ENCODE data around the gene SEMG1. TPM values are rescaled to one million over a fixed set of nuclear protein-coding genes. Genes with fewer than 3 reads are reported as not detected.

SEMG1 gene
- total RNA-seq, 1 donor from 2014 or later = not detected

DNA sequence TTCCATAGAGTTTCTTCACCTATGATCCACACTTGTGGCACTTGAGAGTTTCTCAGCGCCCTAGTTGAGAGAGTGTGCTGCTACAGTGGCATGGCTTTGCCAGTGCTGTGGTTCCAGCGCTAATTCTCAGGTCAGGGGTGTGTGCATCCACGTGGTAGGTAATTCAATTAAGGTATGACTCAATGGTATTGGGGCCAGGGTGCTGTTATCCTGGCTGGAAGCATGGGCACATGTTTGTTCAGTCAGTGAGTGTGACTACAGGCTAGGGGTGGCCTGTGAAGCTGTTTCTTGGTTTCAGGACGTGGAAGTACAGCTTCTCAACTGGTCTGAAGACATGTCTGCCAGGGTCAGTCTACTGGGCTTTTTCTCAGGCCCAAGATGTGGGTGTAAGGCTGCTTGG, 11.3 kb downstream of the SEMG1 start:
- intact Hi-C loops (cut with DNase I) = no loop called here
- ATAC-seq (ENCODE audit: poor library complexity) = no peak
- no peak for DNase-seq

DNA sequence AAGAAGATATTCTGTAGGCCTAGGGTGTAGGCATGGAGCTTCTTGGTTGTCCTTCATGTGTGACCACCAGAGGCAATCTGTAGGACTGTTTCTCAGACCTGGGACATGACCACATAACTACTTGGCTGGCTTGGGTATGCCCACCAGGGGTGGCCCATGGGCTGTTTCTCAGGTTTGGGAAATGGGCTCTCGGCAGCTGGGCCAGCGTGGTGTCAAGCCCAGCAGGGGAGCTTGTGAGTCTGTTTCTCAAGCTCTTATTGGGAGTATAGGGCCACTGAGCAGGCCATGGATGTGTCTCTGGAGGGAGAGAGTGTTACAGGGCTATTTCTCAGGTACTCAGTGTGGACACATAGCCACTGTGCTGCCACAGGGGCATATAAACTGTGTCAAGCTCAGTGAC, 11.8 kb downstream of the SEMG1 start:
- intact Hi-C loops (cut with DNase I) = no loop called here
- no peak for ATAC-seq (ENCODE audit: poor library complexity)
- DNase-seq = no peak

DNA sequence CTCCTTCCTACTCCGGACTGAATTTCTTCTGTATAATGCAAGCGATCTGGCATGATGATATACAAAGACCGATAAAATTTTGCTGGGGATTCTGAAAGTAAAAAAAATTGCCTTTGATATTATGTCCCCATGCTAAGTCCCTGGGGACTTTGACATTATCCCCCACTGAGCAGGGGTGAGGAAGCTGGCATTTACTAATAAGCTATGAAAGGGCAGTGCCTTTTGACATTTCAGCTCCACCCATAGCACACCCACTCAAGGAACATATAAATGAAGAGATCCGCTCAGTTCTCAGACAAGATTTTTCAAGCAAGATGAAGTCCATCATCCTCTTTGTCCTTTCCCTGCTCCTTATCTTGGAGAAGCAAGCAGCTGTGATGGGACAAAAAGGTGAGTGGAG, 14.2 kb downstream of the SEMG1 start, which contains the start of gene SEMG2:
TSS of gene SEMG2 (plus strand) at position 298 of the 400 bp plus-strand sequence. CDS start at position 315, 17 bp downstream.
- intact Hi-C loops (cut with DNase I) = no loop called here
- no peak for DNase-seq
- no peak for ATAC-seq (ENCODE audit: poor library complexity)

DNA sequence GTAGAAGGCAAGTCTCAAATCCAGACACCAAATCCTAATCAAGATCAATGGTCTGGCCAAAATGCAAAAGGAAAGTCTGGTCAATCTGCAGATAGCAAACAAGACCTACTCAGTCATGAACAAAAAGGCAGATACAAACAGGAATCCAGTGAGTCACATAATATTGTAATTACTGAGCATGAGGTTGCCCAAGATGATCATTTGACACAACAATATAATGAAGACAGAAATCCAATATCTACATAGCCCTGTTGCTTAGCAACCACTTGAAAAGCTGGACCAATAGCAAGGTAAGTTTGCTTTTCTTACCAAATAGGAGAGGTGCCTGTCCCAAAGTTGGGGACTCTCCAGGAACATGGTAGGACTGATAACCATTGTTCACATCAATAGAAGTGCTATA, 16.3 kb downstream of the SEMG1 start:
- intact Hi-C loops (cut with DNase I) = no loop called here
- no peak for DNase-seq
- no peak for ATAC-seq (ENCODE audit: poor library complexity)

DNA sequence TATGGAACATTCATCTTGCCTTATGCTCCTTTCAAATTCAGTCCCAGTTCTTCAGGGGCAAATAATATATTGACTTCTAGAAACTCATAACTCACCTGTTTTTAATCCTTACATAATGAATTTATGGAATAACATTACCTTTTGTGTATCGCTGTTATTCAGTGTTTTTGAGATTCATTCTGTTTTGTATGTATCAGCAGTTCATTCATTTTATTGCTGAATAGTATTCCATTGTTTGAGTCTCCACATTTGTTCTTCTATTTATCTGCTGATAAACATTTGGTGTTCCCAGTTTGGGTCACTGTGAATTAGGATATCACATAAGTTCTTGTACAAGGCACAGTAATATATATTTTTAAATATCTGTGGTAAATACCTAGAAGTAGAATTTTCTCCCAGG, 19.5 kb downstream of the SEMG1 start:
- intact Hi-C loops (cut with DNase I) = no loop called here
- ATAC-seq (ENCODE audit: poor library complexity) (no peak), DNase-seq (no peak)

DNA sequence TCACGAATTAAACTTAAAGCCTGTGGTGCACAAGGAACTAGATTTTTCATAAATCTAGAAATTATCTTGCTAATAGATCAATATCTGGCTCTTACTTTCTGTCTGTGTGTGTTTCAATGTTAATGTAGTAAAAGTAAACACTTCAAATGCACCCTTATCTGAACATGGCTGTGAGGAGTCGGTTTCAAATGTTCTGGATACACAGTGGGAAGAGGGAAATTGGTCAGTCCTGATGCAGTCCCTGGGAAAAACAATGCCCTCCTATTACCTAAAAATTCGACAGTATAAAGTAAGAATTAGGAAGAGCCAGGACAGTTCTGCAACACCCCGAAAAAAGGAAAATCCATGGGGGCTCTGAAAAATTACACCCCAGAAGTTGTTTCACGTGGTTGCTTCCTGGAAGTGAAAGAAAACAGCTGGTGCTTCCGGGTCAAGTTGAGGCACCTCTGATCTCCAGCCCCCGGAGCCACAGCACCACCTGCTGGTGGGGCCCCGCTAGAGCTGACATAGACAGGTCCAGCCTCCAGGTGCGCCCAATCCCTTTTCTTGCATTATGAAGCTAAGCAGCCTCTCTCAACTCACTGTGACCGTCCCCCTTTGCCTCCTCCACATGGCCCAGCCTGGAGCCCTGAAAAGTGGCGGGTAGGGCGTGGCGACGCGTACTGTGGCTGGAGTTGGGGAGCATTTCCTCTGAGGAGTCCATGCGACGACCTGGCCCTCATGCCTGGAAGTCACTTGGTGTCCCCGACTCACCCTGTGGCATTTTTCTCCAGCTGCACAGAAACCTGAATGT, 22.6 kb downstream of the SEMG1 start:
- no peak for ATAC-seq (ENCODE audit: poor library complexity)
- peak; percentile 47 for DNase-seq
- intact Hi-C loops (cut with DNase I) = no loop called here

DNA sequence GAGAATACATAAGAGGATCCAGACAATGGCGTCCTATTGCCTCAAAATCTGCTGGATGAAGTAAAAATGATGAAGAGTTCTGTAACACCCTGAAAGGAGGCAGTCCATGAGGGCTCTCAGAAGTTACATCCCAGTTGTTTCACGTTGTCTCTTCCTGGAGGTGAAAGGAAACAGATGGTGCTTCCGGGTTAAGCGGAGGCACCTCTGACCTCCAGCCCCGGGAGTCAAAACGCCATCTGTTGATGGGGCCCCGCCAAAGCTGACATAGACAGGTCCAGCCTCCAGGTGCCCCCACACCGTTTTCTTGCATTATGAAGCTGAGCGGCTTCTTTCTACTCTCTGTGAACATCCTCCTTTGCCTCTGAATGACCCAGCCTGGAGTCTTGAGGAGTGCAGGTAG, 23.8 kb downstream of the SEMG1 start:
- intact Hi-C loops (cut with DNase I) = no loop called here
- ATAC-seq (ENCODE audit: poor library complexity) (no peak), DNase-seq (no peak)

DNA sequence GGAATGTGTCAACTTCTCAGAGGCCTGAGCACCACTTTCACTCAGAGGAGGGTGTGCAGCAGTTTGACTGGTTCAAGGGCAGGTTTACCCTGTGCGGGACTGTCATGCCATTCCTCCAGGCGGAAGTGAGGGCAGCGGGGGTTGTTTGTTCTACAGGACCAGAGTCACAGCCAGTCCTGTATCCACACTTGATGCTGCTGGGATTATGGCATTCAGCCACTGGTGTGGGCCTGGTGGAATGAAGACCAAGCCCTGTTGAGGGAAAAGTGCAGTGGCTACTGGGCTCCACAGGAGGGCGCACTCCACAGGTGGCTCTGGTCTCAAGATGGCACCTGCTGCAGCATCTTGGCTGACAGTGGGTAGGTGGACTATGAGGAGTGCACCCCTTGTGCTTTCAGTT, 29.2 kb downstream of the SEMG1 start:
- intact Hi-C loops (cut with DNase I) = no loop called here
- ATAC-seq (ENCODE audit: poor library complexity) = no peak
- no peak for DNase-seq

DNA sequence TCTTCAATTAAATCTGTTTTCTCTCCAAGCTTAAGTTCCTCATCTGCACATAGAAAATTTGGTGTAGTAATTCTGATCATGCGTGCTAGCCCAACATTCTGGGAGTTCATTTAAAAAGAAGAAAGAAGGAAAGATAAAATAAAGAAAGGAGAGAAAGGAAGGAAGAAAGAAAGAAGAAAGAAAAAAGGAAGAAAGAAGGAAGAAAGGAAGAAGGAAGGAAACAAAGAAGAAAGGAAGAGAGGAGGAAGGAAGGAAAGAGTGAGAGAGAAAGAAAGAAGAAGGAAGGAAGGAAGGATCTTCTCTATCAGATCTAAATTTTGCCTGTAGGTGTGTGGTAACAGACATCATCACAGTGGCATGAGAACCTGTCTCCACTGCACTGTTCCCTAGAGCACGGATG, 31.3 kb downstream of the SEMG1 start:
- intact Hi-C loops (cut with DNase I) = no loop called here
- DNase-seq (no peak), ATAC-seq (ENCODE audit: poor library complexity) (no peak)

DNA sequence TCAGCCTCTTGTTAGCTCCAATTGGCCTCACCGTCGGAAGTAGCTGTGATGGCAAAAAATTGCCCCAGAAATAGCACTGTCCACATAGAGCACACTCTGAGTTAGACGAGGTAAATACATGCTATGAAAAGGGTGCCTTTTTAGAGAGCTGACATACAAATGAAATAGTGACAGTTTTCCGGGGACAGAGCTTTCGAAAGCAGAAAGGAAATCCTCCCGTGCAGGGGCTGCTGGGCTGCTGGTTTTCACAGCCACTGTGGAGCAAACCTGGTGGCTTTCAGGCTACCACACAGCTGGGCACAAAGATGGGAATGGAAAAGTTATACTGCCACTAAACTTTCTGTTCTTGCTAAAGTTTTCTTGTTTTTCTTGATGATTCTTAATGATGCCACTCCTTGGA, 39.3 kb downstream of the SEMG1 start:
- ATAC-seq (ENCODE audit: poor library complexity) = no peak
- no peak for DNase-seq
- intact Hi-C loops (cut with DNase I) = no loop called here

DNA sequence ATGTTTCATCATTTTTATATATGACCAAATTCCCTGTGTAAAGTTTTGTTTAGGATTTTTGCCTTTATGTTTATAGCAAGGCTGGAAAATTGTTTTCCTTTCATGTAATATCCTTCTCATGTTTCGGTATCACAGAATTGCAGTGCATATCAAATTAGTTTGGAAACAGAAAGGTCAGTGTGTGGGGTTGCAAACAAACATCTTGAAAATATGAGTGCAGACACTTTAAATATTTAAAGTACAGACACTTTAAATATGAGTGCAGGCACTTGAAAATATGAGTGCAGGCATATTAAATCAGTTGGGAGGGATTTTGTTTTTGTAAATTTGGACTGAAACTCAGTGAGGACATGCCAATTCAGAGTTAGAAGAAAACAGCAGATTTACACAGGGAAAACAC, 41.0 kb downstream of the SEMG1 start:
- intact Hi-C loops (cut with DNase I) = no loop called here
- no peak for DNase-seq
- no peak for ATAC-seq (ENCODE audit: poor library complexity)

DNA sequence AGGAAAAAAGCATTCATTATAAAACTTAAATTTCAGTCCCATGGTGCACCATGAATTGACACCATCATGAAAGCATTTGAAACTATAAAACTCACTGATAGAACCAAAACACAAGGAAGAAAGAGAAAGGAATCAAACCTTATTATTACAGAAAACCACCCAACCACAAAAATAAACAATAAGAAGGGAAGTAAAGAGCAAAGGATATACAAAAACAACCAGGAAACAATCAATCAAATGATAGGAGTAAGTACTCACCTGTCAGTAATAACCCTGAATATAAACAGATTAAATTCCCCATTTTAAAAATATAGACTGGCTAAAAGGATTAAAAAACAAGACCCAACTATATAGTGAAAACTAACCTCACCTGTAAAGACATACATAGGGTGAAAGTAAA, 41.8 kb downstream of the SEMG1 start:
- no peak for ATAC-seq (ENCODE audit: poor library complexity)
- intact Hi-C loops (cut with DNase I) = no loop called here
- no peak for DNase-seq

DNA sequence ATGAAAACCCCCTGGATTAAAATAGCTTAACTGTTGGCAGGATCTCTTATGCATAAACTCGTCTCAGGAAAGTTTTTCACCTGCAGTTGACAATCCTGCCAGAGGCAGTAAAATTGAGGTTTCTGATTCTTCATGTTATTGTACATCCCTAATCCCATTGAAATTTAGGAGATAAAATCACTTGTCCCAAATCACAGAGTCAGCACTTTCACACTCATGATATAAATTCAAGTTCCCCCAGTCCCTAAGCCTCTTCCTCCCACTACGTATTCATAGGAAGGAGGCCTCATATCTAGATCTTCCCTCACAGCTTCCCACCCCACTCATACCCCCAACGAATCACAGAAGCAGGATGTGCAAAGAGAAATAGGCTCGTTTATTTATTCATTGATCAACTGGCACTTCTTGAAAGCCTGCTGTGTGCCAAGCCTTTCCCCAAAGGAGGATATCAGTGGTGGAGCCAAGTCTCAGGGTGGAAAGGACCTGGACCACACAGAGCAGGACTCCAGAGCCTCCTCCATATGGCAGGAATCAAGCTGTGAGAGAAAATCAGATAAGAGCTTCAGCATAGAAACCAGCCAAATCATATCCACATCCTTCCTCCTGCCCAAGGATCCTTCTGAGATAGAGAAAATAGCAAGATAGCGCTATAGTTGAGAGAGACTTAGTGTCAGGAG, 45.2 kb downstream of the SEMG1 start:
- ATAC-seq (ENCODE audit: poor library complexity) (no peak), DNase-seq (no peak)
- intact Hi-C loops (cut with DNase I) = no loop called here

DNA sequence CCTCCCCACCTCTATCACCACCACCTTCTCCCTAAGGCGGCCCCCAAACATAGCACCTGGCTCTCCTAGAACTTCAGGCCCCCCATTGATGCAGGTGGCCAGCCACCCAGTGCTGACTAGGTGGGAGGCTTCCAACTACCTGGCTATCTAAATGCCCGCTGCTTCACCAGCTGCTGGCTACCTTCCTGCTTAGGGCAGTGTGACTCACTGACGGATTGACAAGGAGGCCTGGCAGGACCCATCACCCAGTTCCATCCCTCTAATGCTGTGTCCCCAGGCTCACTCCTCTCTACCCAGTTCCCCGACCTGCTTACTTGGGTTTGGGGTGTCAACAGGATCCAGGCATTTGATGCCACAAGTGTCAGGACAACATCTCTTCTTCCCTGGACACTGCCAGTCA, 46.4 kb downstream of the SEMG1 start:
- intact Hi-C loops (cut with DNase I) = no loop called here
- DNase-seq = no peak
- ATAC-seq (ENCODE audit: poor library complexity) = no peak

DNA sequence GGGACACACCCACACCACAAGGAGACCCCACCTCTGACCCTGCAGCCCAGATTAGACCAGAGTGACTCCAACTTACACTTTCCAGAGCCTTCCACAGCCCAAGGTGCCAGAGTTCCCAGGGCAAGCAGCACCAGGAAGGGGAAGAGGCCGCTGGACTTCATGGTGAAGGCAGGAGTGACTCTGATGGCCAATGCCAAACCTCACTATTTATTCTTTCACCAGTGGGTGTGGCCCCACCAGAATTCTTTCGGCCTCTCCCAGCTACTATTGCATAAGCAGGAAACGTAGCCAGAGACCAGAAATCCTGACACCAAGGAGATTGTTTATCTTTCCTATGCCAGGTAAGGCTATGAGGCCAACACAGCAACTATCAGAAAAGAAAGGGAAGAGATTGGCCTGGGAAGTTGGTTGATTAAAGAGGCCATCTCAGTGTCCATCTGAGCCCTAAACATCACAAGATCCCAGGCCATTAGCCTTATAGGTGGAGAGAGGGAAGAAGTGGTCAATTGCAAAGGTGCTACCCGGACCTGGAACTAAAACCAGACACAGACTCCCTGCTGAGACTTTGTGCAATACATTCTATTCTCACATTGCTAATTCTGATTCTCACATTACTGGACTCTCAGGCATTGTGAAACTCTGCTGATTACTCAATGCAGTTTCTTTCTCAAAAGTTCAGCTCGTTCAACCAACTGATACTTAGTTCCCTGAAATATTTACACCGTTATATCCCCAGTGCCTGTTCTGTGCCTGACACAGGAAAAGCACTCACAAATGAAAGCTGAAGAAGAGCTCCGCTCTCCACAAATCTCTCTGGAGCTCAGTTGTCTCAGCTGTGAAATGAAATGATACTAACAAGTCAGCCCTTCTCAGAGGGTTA, 47.8 kb downstream of the SEMG1 start, which contains the start of gene SLPI:
TSS of gene SLPI (minus strand) at position 182 of the 880 bp plus-strand sequence. CDS start at position 161, 21 bp downstream.
- DNase-seq = no peak
- peak; percentile 53 for ATAC-seq (ENCODE audit: poor library complexity)
- intact Hi-C loops (cut with DNase I) = no loop called here

DNA sequence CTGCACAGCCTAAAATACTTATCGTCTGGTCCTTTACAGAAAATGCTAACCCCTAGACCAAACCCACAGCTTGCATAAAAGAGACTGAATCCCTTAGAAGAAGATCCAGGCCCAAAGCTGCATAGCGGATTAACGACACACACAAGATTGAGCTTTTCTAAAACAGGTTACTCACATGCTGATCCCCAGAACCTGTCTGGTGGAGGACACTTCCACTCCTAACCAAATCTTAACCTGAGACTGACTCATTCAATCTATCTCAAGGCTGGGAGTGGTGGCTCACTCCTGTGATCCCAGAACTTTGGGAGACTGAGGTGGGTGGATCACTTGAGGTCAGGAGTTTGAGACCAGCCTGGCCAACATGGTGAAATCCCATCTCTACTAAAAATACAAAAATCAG, 50.3 kb downstream of the SEMG1 start:
- no peak for DNase-seq
- no peak for ATAC-seq (ENCODE audit: poor library complexity)
- intact Hi-C loops (cut with DNase I) = no loop called here

DNA sequence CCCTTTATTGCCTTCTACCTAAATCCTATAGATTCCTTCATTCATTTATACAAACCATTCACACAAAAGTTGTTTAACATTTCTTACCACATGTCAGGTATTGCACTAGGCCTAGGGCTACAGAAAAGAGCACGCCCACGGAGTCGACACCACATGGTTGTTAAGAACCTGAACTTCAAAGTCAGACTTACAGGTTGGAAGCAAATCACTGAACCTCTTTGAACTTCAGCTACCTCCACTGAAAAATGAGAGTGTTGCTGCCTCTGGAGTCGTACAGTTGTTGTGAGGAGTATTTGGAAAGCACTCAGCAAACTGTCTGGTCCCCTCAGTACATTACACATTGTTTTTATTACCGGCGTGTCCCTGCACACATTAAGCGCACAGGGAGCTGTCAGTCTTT, 50.9 kb downstream of the SEMG1 start:
- intact Hi-C loops (cut with DNase I) = no loop called here
- no peak for ATAC-seq (ENCODE audit: poor library complexity)
- no peak for DNase-seq

DNA sequence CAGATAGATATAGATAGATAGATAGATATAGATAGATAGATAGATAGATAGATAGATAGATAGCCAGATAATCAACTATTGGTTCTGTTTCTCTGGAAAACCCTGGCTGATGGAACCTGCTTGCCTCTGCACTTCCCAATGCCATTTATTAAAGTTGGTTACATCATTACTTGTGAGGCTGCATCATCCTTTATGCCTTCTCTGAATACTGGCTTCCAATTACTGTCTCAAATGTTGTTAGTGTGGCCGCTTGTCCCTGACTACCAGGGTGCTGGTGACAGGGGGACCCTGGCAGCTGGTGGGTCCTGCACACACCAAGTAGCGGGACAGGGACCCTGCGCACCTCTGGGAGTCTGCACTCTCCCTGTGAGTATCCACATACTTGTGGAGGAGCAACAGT, 51.4 kb downstream of the SEMG1 start:
- intact Hi-C loops (cut with DNase I) = no loop called here
- DNase-seq (no peak), ATAC-seq (ENCODE audit: poor library complexity) (no peak)

DNA sequence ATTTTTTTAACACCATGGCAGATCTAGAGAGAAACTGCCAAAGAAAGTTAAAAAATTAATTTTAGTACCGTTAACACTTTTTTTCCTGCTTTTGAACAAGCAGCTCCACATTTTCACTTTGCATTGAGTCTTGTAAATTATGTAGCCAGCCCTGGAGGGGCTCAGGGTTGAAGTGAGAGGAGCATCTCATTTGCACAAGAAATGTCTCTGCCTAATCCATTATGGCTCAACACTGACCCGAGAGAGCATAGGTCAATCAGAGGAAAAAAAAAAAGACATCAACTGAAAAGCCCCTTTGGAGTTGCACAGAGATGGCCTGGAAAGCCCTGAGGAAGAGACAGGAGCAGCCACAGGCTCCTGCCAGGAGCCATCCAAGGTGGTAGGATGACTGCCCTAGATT, 51.8 kb downstream of the SEMG1 start:
- no peak for ATAC-seq (ENCODE audit: poor library complexity)
- intact Hi-C loops (cut with DNase I) = no loop called here
- DNase-seq = no peak
